ENCODE data around the gene DPY19L3.
A peak's percentile ranks its signal among the peaks of the same experiment; 100 is the strongest.

DPY19L3 gene

DNA sequence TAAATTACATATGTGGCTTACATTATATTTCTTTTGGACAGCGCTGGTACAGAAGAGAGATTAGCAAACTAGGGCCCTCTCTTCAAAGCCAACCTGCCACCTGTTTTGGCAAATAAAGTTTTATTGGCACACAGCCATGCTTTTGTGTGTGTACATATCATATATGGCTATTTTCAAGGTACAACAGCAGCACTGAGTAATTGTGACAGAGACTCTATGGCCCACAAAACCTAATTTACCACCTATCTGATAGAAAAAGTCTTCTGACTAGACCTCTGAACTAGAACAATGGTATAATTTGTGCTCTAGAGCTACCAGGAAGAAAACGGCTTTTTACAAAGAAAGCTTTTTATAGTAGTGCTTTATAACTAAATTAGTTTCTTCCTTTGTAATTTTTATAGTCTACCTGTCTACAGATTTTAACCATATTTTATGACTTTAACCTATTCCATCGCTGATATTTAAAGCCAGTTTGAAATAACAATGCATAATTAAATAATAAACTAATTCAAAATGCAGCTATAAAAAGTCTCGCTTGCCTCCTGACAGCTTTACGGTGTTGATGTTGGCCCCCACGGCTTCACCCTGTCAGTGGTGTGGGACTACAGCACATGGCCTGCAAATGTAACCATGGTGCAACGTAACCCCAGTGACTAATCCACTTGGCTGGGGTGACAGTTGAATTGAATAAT lies 17.7 kb upstream of the DPY19L3 start:
- no peak overlapping the region for H3K27ac ChIP-seq
- peak; percentile 38 for DNase-seq
- TF ChIP-seq, protein P1, sequence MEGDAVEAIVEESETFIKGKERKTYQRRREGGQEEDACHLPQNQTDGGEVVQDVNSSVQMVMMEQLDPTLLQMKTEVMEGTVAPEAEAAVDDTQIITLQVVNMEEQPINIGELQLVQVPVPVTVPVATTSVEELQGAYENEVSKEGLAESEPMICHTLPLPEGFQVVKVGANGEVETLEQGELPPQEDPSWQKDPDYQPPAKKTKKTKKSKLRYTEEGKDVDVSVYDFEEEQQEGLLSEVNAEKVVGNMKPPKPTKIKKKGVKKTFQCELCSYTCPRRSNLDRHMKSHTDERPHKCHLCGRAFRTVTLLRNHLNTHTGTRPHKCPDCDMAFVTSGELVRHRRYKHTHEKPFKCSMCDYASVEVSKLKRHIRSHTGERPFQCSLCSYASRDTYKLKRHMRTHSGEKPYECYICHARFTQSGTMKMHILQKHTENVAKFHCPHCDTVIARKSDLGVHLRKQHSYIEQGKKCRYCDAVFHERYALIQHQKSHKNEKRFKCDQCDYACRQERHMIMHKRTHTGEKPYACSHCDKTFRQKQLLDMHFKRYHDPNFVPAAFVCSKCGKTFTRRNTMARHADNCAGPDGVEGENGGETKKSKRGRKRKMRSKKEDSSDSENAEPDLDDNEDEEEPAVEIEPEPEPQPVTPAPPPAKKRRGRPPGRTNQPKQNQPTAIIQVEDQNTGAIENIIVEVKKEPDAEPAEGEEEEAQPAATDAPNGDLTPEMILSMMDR (IDR thresholded peaks at IDR 0.05; ENCODE audit: low read depth, low read length, missing control alignments): no peak
- H3K4me3 ChIP-seq (ENCODE audit: low read depth, low read length): no peak overlapping the region
- in situ Hi-C loops (cut with HindIII; ENCODE audit: low pct_ligation_motif_present, low sequenced_read_pairs): no loop called here
- H3K36me3 ChIP-seq (replicated peaks): peaks cover 7% of the 10 kb centered on the region
- no peaks in the 10 kb centered on the region for H3K27me3 ChIP-seq (replicated peaks)

GRCh38 chr19:32388393-32388855 lies 17.1 kb upstream of the DPY19L3 start:
- Histone ChIP-seq H3K27ac (no peak overlapping the region), H3K27me3 (replicated peaks) (no peaks in the 10 kb centered on the region), H3K4me3 (ENCODE audit: low read depth, low read length) (no peak overlapping the region), H3K36me3 (replicated peaks) (peaks cover 3% of the 10 kb centered on the region)
- DNase-seq: no peak
- in situ Hi-C loops (cut with HindIII; ENCODE audit: low pct_ligation_motif_present, low sequenced_read_pairs): no loop called here
- TF ChIP-seq, protein P1 (IDR thresholded peaks at IDR 0.05; ENCODE audit: low read depth, low read length, missing control alignments): no peak

DNA sequence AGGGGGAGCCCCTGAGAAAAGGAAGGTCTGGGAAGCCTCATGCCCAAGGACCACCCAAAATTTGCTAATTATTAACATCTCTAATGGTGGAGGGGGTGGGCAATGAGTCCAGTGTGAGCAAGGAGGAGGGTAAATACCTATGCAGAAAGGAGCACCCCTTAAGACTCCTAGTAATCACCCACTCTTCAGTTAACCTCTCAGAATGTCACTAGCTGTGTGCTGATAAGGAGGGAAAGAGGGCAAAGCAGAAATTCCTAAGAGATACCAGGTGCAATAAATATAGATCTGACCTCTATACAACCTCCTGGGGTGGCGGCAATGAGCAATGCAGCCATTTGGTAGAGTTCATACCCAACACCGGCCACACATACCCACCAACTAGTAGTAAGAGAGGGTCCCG lies 12.7 kb upstream of the DPY19L3 start:
- in situ Hi-C loops (cut with HindIII; ENCODE audit: low pct_ligation_motif_present, low sequenced_read_pairs): no loop called here
- Histone ChIP-seq H3K27me3 (replicated peaks) (no peaks in the 10 kb centered on the region), H3K36me3 (replicated peaks) (no peaks in the 10 kb centered on the region), H3K4me3 (ENCODE audit: low read depth, low read length) (no peak overlapping the region), H3K27ac (no peak overlapping the region)
- TF ChIP-seq, protein P1 (IDR thresholded peaks at IDR 0.05; ENCODE audit: low read depth, low read length, missing control alignments): no peak
- DNase-seq: no peak

GRCh38 chr19:32396046-32396652 lies 9.4 kb upstream of the DPY19L3 start:
- Histone ChIP-seq H3K36me3 (replicated peaks) (no peaks in the 10 kb centered on the region), H3K27ac (no peak overlapping the region), H3K4me3 (ENCODE audit: low read depth, low read length) (no peak overlapping the region), H3K27me3 (replicated peaks) (no peaks in the 10 kb centered on the region)
- in situ Hi-C loops (cut with HindIII; ENCODE audit: low pct_ligation_motif_present, low sequenced_read_pairs): no loop called here
- TF ChIP-seq, protein P1 (IDR thresholded peaks at IDR 0.05; ENCODE audit: low read depth, low read length, missing control alignments): no peak
- no peak for DNase-seq

DNA sequence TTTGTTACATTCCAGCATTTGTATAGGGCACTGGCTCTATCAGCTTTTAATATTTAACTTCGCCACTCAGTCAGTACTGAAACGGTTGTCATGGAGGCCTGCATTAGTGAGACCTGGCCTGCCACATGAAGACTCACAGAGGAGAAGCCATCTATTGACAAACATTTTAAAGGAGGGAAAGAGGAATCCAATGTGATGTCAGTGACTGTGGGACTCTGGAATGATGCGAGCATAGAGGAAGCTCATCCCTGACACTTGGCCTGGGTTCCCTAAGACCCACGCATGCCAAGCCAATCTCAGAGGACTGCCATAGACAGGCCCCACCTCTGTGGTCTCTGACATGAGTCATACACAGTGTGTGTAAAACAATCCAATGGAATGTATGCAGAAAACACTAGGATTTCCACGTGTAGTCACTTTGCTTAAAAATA lies 7.9 kb upstream of the DPY19L3 start:
- H3K27ac ChIP-seq: no peak overlapping the region
- no peak overlapping the region for H3K4me3 ChIP-seq (ENCODE audit: low read depth, low read length)
- H3K27me3 ChIP-seq (replicated peaks): no peaks in the 10 kb centered on the region
- TF ChIP-seq, protein P1 (IDR thresholded peaks at IDR 0.05; ENCODE audit: low read depth, low read length, missing control alignments): no peak
- H3K36me3 ChIP-seq (replicated peaks): no peaks in the 10 kb centered on the region
- peak; percentile 75 for DNase-seq
- in situ Hi-C loops (cut with HindIII; ENCODE audit: low pct_ligation_motif_present, low sequenced_read_pairs): no loop called here

All from brain microvascular endothelial cell (primary cell).